GM12878 (cell line): Measurements from ENCODE around the gene LRRN2.

ENCODE experiments used
- FOS ChIP-seq: IDR thresholded peaks from 3 replicates; pipeline ENCODE4 v1.6.1; 2011; ENCODE audit warnings: borderline replicate concordance; ENCODE audit not compliant: insufficient read length; ENCODE audit errors: extremely low read depth
- HDAC2 ChIP-seq: fragments of 200-600 bp; sonication (generic); IDR thresholded peaks from 2 replicates; pipeline ENCODE4 v1.6.1; 2017
- REST ChIP-seq: IDR thresholded peaks from 2 replicates; pipeline ENCODE4 v1.6.1; 2012; ENCODE audit warnings: mild to moderate bottlenecking, low read depth, low read length
- TARDBP ChIP-seq: IDR thresholded peaks from 2 replicates; pipeline ENCODE4 v1.6.1; 2016; ENCODE audit warnings: borderline replicate concordance
- TF ChIP-seq, protein P1 (sequence below), 3 experiments: IDR thresholded peaks in 2 of 3; conservative IDR thresholded peaks in 1 of 3; 2 replicates each; pipeline ENCODE4 v1.5.1; 2011; ENCODE audit warnings: low read depth in 3 of 3, low read length in 3 of 3, mild to moderate bottlenecking in 3 of 3, control low read depth in 2 of 3, moderate library complexity in 2 of 3, inconsistent platforms in 1 of 3, mixed read lengths in 1 of 3; ENCODE audit not compliant: control insufficient read depth in 2 of 3, insufficient read depth in 1 of 3; ENCODE audit errors: extremely low read depth in 1 of 3

DNA sequence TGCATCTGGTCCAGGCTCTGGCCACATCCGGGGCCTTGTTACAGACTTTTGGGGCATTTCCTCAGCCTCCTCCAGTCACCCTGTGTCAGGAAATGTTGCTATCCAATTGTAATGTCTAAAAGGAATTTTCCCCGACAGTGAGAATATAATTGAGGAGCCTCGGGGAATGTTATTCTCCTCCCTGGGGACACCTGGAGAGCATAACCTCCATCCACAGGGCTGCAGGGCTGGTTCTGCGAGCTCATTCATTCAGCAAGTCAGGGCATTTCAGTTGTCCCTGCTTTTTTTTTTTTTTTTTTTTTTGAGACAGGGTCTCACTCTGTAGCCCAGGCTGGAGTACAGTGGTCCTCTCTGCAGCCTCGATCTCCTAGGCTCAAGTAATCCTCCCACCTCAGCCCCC lies 96.7 kb downstream of the LRRN2 start:
- TF ChIP-seq, protein P1, sequence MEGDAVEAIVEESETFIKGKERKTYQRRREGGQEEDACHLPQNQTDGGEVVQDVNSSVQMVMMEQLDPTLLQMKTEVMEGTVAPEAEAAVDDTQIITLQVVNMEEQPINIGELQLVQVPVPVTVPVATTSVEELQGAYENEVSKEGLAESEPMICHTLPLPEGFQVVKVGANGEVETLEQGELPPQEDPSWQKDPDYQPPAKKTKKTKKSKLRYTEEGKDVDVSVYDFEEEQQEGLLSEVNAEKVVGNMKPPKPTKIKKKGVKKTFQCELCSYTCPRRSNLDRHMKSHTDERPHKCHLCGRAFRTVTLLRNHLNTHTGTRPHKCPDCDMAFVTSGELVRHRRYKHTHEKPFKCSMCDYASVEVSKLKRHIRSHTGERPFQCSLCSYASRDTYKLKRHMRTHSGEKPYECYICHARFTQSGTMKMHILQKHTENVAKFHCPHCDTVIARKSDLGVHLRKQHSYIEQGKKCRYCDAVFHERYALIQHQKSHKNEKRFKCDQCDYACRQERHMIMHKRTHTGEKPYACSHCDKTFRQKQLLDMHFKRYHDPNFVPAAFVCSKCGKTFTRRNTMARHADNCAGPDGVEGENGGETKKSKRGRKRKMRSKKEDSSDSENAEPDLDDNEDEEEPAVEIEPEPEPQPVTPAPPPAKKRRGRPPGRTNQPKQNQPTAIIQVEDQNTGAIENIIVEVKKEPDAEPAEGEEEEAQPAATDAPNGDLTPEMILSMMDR (IDR thresholded peaks at IDR 0.05 in 2 of 3, conservative IDR thresholded peaks at IDR 0.05 in 1 of 3; ENCODE audit: control insufficient read depth in 2 of 3, extremely low read depth in 1 of 3, insufficient read depth in 1 of 3, low read depth in 3 of 3, low read length in 3 of 3): no peak
- no peak for TF ChIP-seq HDAC2
- TF ChIP-seq FOS: no peak
- no peak for TF ChIP-seq TARDBP
- no peak for TF ChIP-seq REST
